ENCODE measurements around the gene HSD17B11. TPM values are rescaled to one million over a fixed set of nuclear protein-coding genes. Genes with fewer than 3 reads are reported as not detected.

The HSD17B11 gene
- total RNA-seq: 10 to 100 TPM; 64.9 to 79.4 TPM
- 10 to 100 TPM; 46.4 to 84.3 (median 76.8) TPM for polyA plus RNA-seq (ENCODE audit: insufficient read length in 6 of 6)
- long read RNA-seq, donor 1, transcript HSD17B11-201 (7 exons, 1,885 nt): major isoform, 67 of 73 reads
- long read RNA-seq, donor 1, partial matches to known transcripts: 6 of 73 reads
- long read RNA-seq, donor 1, other reads (novel, unspliced or antisense): 0 of 73 reads
- long read RNA-seq, donor 2, transcript HSD17B11-201 (7 exons, 1,885 nt): major isoform, 44 of 45 reads
- long read RNA-seq, donor 2, partial matches to known transcripts: 0 of 45 reads
- long read RNA-seq, donor 2, other reads (novel, unspliced or antisense): 0 of 45 reads
- long read RNA-seq, donor 3, transcript HSD17B11-201 (7 exons, 1,885 nt): major isoform, 48 of 48 reads
- long read RNA-seq, donor 3, partial matches to known transcripts: 0 of 48 reads
- long read RNA-seq, donor 3, other reads (novel, unspliced or antisense): 0 of 48 reads
- long read RNA-seq, donor 4, transcript HSD17B11-201 (7 exons, 1,885 nt): major isoform, 84 of 95 reads
- long read RNA-seq, donor 4, partial matches to known transcripts: 9 of 95 reads
- long read RNA-seq, donor 4, other reads (novel, unspliced or antisense): 2 of 95 reads
- long read RNA-seq, donor 5, transcript HSD17B11-201 (7 exons, 1,885 nt): major isoform, 45 of 45 reads
- long read RNA-seq, donor 5, partial matches to known transcripts: 0 of 45 reads
- long read RNA-seq, donor 5, other reads (novel, unspliced or antisense): 0 of 45 reads
- long read RNA-seq, donor 6, transcript HSD17B11-201 (7 exons, 1,885 nt): major isoform, 47 of 48 reads
- long read RNA-seq, donor 6, partial matches to known transcripts: 0 of 48 reads
- long read RNA-seq, donor 6, other reads (novel, unspliced or antisense): 0 of 48 reads
- long read RNA-seq, donor 7, transcript HSD17B11-201 (7 exons, 1,885 nt): major isoform, 44 of 47 reads
- long read RNA-seq, donor 7, partial matches to known transcripts: 0 of 47 reads
- long read RNA-seq, donor 7, other reads (novel, unspliced or antisense): 0 of 47 reads
- long read RNA-seq, donor 8, transcript HSD17B11-201 (7 exons, 1,885 nt): major isoform, 35 of 35 reads
- long read RNA-seq, donor 8, partial matches to known transcripts: 0 of 35 reads
- long read RNA-seq, donor 8, other reads (novel, unspliced or antisense): 0 of 35 reads
- long read RNA-seq, donor 9: 0 reads
- long read RNA-seq, donor 10, transcript HSD17B11-201 (7 exons, 1,885 nt): major isoform, 24 of 32 reads
- long read RNA-seq, donor 10, partial matches to known transcripts: 0 of 32 reads
- long read RNA-seq, donor 10, other reads (novel, unspliced or antisense): 5 of 32 reads
- long read RNA-seq, donor 11, transcript HSD17B11-201 (7 exons, 1,885 nt): major isoform, 13 of 13 reads
- long read RNA-seq, donor 11, partial matches to known transcripts: 0 of 13 reads
- long read RNA-seq, donor 11, other reads (novel, unspliced or antisense): 0 of 13 reads
- long read RNA-seq, donor 12, transcript HSD17B11-201 (7 exons, 1,885 nt): major isoform, 36 of 37 reads
- long read RNA-seq, donor 12, partial matches to known transcripts: 0 of 37 reads
- long read RNA-seq, donor 12, other reads (novel, unspliced or antisense): 0 of 37 reads

- Histone ChIP-seq H3K27me3 (no peaks in the 10 kb centered on the region), H3K36me3 (no peaks in the 10 kb centered on the region), H3K4me3 (peak within 1 kb of the TSS; percentile 52 to 68), H3K9me3 (no peaks in the 10 kb centered on the region), H3K4me1 (peaks cover 5 to 47% of the 10 kb centered on the region in 2 donors), H3K27ac (peak within 1 kb of the TSS; percentile 87 to 91)
- intact Hi-C loops (cut with DNase I): no loop called here
- ATAC-seq (peak; percentile 99), DNase-seq (peak; percentile 90 to 95 (median 94))
- TF ChIP-seq CTCF (IDR thresholded peaks at IDR 0.05): peak; percentile 12 to 22
Observed at GRCh38 chr4:87390891-87391575, at the start of gene HSD17B11. Gene HSD17B11, minus strand, starts transcription at chr4:87391188. Its CDS starts 118 bp downstream, at chr4:87391070.

- no peak for DNase-seq
- Histone ChIP-seq H3K9me3 (no peaks in the 10 kb centered on the region), H3K4me3 (no peak overlapping the region), H3K4me1 (no peaks in the 10 kb centered on the region), H3K27me3 (no peaks in the 10 kb centered on the region), H3K36me3 (peaks cover 0 to 18% of the 10 kb centered on the region in 2 donors), H3K27ac (no peak overlapping the region)
- no peak for TF ChIP-seq CTCF (IDR thresholded peaks at IDR 0.05)
- peak; percentile 50 for ATAC-seq
- intact Hi-C loops (cut with DNase I): no loop called here
Observed at GRCh38 chr4:87433342-87433741, 42.4 kb upstream of the HSD17B11 start.

- H3K36me3 ChIP-seq: no peaks in the 10 kb centered on the region
- no peak for ATAC-seq
- no peaks in the 10 kb centered on the region for H3K9me3 ChIP-seq
- intact Hi-C loops (cut with DNase I): no loop called here
- H3K4me3 ChIP-seq: no peak overlapping the region
- no peak for DNase-seq
- peaks cover 0 to 14% of the 10 kb centered on the region in 2 donors for H3K4me1 ChIP-seq
- TF ChIP-seq CTCF (IDR thresholded peaks at IDR 0.05): no peak
- no peak overlapping the region for H3K27ac ChIP-seq
- H3K27me3 ChIP-seq: no peaks in the 10 kb centered on the region
Observed at GRCh38 chr4:87430038-87430437, 39.0 kb upstream of the HSD17B11 start.

GRCh38 chr4:87428979-87429378 is 38.0 kb upstream of the HSD17B11 start:
- Histone ChIP-seq H3K36me3 (no peaks in the 10 kb centered on the region), H3K9me3 (no peaks in the 10 kb centered on the region), H3K4me1 (peaks cover 2 to 21% of the 10 kb centered on the region in 2 donors), H3K27me3 (no peaks in the 10 kb centered on the region), H3K27ac (no peak overlapping the region), H3K4me3 (no peak overlapping the region)
- no peak for TF ChIP-seq CTCF (IDR thresholded peaks at IDR 0.05)
- DNase-seq (no peak), ATAC-seq (no peak)
- intact Hi-C loops (cut with DNase I): no loop called here

Measured in left lung (tissue), 14 donors.